GM21529 (cell line): ENCODE data around the gene FANCC.
"Not testable (repeated sequence)": the region's sequence is repeated elsewhere in the genome, so short reads cannot be mapped to it uniquely, and the experiment has no call there.

Source experiments
- ATAC-seq: cut with Tn5 transposase; IDR thresholded peaks from one replicate; pipeline ENCODE4 v1.9.1; 2021; ENCODE audit not compliant: unreplicated experiment

Gene FANCC

DNA sequence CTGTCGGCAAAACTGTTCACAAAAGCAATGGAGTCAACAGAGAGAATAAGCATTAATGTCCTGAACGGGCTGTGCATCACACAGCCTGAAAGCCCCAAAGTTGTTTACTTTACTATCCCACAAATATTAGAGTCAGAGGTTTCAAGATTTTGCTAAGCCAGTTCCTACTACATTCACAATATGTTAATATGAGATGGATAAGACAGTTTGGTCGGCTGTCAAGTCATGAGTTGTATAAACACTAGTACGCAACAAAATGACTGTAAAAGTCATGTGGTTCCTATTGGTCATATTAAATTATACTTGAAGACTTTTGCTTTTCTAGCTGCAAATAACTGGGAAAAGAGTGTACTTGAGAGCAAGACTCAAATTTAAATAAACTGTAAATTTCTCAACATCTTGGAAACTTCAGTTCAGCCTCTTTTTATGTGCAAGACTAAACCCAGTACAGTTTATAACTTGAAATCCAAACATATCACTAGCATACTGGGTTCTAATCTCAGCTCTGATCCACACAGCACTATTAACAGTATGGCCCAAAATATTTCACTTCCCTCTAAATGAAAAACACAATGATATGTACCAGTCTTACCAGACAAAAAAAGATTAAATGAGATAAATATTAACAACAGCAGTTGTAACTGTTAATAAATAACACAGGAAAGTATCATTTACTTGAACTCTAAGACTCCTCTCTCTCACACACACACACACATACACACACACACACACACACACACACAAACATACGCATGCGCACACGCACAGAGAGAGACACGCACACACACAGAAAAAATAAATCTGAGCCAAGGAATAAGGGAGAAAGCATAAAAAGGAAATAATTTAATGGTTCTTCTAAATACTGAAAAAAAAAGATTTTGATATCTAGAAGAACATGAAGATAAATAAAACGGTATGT, 33.1 kb downstream of the FANCC start:
- no peak for ATAC-seq

DNA sequence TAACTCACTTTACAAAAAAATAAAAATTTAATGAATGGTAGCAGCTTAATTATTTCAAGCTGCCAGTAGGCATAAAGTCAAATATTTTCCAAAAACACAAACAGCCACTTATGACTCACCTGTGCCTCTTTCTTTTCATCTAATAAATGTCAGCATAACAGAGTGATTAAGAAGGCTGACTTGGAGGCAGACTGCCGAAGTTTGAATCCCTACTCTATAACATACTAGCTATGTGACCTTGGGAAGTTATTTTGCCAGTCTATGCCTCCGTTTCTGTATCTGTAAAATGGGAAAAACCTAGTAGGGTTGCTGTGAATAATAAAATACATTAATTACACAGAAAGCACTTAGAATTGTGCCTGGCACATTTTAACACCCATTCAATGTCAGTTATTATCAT, 33.8 kb downstream of the FANCC start:
- no peak for ATAC-seq

GRCh38 chr9:95282332-95282731, 35.2 kb downstream of the FANCC start:
- no peak for ATAC-seq

DNA sequence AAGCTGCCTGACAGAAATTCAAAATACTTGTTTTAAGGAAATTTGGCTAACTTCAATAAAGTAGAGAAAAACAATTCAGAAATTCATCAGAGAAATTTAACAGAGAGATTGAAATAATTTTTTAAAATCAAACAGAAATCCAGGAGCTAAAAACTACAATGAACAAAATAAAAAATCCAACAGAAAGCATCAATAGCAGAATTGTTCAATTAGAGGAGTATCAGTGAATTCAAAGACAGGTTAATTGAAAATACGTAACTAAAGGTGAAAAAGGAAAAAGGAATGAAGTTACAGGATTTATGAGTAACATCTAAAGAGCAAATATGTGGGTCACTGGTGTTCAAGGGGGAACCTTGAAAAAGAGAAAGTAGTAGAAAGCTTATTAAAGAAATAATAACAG, 36.8 kb downstream of the FANCC start:
- no peak for ATAC-seq

DNA sequence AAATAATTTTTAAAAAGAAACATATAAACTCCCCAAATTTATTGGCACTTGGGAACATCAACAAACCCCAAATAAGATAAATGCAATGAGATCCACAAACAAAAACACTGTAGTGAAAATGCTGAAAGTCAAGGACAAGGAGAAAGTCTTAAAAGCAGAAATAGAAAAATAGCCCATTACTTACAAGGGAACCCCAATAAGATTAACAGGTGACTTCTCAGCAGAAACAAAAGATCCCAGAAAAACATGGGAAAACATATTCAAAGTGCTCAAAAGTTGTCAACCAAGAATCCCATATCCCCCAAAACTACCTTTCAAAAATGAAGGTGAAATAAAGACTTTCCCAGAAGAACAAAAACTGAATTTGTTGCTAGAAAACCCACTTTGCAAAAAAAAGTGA, 40.0 kb downstream of the FANCC start:
- no peak for ATAC-seq

DNA sequence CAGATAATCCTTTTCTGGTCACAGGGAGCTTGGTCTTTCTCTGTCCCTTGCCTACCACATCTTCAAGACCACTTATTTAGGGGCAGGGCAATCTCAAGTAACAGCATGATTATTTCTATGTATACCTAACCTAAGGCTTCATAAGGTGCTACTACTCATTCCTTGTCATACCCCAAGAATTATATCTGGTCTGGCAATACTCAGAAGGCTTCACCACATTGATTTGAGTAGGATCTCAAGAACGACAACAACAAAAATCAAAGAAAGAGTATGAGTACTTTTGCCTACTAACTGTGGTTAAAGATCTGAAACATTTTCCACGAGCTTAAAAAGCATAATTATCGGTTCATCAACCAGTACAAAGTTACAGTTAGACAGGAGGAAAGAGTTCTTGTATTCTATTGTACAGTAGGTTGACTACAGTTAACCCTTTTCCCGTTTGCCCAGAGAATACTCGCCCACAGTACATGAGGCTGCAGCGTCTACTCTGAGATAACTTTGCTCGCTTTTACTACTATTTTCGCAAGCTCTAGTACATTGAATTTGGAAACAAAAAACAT, 41.0 kb downstream of the FANCC start:
- ATAC-seq, result no peak

DNA sequence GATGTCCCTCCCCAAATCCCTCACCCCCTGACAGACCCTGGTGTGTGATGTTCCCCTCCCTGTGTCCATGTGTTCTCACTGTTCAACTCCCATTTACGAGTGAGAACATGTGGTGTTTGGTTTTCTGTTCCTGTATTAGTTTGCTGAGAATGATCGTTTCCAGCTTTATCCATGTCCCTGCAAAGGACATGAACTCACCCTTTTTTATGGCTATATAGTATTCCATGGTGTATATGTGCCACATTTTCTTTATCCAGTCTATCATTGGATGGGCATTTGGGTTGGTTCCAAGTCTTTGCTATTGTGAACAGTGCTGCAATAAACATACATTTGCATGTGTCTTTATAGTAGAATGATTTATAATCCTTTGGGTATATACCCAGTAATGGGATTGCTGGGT, 43.3 kb downstream of the FANCC start:
- not testable (repeated sequence) for ATAC-seq

- ATAC-seq, result no peak
These were observed 44.0 kb downstream of the FANCC start for GRCh38 chr9:95273369-95274022.

DNA sequence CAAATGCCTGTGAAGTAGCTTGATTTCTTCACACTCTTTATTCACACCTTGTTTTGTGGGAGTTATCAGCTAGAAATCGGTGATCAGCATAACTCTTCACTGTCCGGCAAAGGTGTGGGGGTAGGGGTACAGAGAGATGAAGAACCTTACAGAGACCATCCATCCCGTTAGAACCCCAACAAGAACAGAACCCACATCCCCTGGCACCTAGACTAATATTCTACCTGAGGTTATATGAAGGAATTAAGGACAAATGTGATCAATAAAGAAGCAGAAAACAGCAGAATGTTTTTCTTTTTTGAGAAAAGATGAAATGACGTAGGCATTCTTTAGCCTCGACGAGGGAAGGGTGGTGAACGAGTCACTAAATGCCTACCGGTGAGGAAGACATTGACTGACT, 44.7 kb downstream of the FANCC start:
- no peak for ATAC-seq

GRCh38 chr9:95270790-95271189, 46.7 kb downstream of the FANCC start:
- ATAC-seq, result no peak

DNA sequence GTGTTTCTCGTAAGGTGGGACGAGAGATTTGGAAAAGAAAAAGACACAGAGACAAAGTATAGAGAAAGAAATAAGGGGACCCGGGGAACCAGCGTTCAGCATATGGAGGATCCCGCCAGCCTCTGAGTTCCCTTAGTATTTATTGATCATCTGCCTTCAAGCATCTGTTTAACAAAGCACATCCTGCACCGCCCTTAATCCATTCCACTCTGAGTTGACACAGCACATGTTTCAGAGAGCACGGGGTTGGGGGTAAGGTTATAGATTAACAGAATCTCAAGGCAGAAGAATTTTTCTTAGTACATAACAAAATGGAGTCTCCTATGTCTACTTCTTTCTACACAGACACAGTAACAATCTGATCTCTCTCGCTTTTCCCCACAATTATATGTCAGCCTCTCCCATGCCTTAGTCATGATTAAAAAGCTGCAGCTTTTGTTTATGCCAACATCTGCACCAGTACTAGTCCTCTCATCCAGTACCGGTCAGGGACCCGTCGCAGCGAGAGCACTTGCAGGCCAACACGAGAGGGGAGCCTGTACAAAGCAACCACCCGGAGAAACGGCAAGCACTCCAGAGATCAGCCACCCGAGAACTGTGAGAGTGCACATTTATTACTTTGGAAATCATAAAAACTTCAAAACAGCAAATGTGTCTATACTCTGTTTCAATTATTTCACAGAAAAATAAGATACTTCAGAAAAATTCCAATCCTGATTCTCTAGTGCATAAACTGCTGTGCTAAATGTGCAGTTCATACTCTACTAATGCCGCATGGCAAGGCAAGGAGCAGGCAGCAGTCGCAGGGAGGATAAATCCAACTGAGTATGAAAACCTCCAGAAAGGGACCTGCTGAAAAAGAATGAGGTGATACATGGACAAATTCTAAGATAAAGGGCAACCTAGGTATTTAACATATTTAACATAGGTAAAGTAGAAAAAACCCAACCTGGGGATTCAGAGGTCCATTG, 47.4 kb downstream of the FANCC start:
- ATAC-seq, result not testable (repeated sequence)

DNA sequence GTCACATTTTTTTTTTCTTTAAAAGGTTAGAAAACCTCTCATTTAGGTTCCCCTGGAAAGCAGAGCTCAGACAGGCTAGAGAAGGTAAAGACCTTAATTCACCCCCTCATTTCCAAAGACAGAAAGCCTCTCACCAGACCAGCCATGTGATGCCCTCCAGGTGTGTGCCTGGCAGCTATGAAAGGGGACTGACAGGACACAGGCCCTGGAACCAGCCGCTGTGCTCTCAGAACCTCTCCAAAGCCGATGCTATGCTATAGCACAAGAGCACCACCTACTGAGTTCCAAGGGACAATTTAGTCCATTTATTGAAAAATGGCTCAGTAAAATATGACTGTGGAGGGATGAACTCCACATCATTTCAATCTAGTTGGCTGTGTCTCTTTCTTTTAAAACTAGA, 48.8 kb downstream of the FANCC start:
- no peak for ATAC-seq

DNA sequence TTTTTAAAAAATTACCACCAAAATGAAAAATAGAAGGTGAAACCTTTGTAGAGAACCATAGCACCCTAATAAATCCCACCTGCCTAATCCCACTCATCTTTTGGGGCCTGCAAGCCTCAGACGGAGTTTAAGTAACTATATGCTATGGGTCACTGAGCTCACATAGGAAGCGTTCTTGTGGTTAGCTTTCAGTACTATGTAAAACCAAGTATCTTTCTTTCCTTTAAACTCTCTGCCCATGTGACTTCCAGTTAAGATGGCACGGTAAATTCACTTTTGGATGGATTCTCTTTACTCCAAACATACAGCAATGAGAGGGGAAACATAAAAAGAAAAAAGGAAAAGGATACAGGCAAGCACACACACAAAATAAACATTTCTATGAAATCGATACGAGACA, 50.9 kb downstream of the FANCC start:
- peak; percentile 81 for ATAC-seq

- ATAC-seq, result no peak
These were observed 51.5 kb downstream of the FANCC start for GRCh38 chr9:95265960-95266359.

DNA sequence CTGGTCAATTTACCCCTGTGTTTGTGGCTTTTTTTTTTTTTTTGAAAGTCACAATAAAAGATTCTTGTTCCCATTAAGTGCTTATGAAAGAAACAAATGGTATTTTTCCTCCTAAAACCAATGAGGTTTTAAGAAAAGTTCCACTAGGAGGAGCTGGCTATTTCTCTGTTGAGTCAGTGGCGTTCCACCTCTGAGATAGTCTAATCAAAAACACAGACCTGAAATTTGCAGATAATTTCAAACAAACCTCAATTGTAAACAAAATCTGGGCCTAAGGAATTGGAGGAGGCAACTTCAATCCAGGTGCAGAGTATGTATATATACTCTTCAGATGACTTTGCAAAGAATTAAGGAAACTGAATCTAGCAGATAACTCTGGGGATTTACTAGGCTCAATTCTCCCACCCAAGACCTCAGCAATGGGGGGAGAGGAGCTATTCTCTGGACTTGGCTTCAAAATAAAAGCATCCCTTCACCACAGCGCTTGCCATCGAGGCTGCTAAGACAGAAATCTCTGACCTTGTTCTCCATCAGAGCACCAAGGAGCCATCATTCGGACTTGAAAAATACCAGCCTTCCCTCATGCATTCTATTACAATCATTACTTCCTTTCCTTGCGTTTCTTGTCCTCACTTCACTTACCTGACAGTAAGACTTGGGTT, 52.4 kb downstream of the FANCC start:
- no peak for ATAC-seq

- ATAC-seq, result no peak
These were observed 55.6 kb downstream of the FANCC start for GRCh38 chr9:95261890-95262289.

GRCh38 chr9:95250462-95251221, 66.9 kb downstream of the FANCC start:
- ATAC-seq, result no peak

- no peak for ATAC-seq
These were observed 67.5 kb downstream of the FANCC start for GRCh38 chr9:95249986-95250385.

DNA sequence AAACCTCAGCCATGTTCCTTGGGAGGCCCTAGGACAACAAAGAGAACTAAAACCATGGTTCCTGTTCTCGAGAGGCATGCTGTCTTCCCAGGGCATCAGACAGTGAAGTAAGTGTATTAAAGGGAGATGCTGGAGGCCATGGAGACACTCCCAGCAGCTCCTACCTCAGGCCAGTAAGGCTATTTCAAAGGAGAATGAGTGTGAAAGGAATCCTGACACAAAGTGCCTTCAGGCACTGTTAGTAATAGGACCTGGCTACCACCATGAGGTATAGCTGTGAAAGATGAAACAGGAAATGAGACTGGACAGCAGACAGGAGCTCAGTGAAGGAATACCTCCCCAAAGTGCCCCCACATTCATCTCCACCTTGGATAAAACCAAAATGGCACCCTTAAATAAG, 71.0 kb downstream of the FANCC start:
- ATAC-seq, result no peak

GRCh38 chr9:95242613-95243012, 74.9 kb downstream of the FANCC start:
- ATAC-seq, result no peak
